Endothelial cell of umbilical vein (primary cell): ENCODE data around the gene PLLP. TPM values are rescaled to one million over a fixed set of nuclear protein-coding genes. Genes with fewer than 3 reads are reported as not detected.

Experiments used
- BruUV-seq: library from RNA; stranded (reverse); fragments of 400-500 nt; replicated peaks from 2 replicates; lab custom pipeline; 2021; lab: Mats Ljungman, UMichigan
- CTCF ChIA-PET: fragments of 300-600, 350-600 bp; sonication (Branson Sonifier 250); formaldehyde crosslinking; loops from one replicate; lab custom pipeline; 2021; ENCODE audit warnings: antibody characterized with exemption, inconsistent platforms; lab: Charles Lee
- POLR2A ChIA-PET: fragments of 300-600, 350-600 bp; sonication (Branson Sonifier 250); formaldehyde crosslinking; loops from one replicate; lab custom pipeline; 2021; ENCODE audit warnings: antibody characterized with exemption, inconsistent platforms; lab: Charles Lee
- DNase-seq: peaks from one replicate; pipeline ENCODE4 v3.0.0-alpha.2; 2011; ENCODE audit warnings: low read depth, low spot score
- FAIRE-seq: peaks from 2 replicates; lab custom pipeline; 2011; peaks lifted over from hg19 to GRCh38; lab: Jason Lieb, UNC
- H2AFZ ChIP-seq: 2 replicates; pipeline ENCODE4 v1.6.0; 2012; ENCODE audit warnings: low read depth, low read length, control low read depth, inconsistent platforms
- H3K27ac ChIP-seq: 2 replicates; pipeline ENCODE4 v1.5.1; 2011; ENCODE audit warnings: low read depth, mild to moderate bottlenecking, control low read depth, low read length, moderate library complexity; ENCODE audit not compliant: insufficient read depth
- H3K27me3 ChIP-seq, 2 experiments: 2 replicates each; pipeline versions ENCODE4 v1.6.0 to v1.6.1; 2011; ENCODE audit warnings: low read length in 2 of 2, mixed read lengths in 1 of 2; ENCODE audit not compliant: control insufficient read depth in 2 of 2, insufficient read depth in 2 of 2
- H3K36me3 ChIP-seq, 2 experiments: 2 replicates in 1 of 2; 3 replicates in 1 of 2; pipeline ENCODE4 v1.5.1; 2011; ENCODE audit warnings: low read length in 2 of 2, mild to moderate bottlenecking in 1 of 2, moderate library complexity in 1 of 2; ENCODE audit not compliant: control insufficient read depth in 2 of 2, insufficient read depth in 2 of 2; ENCODE audit errors: extremely low read depth in 1 of 2
- H3K4me1 ChIP-seq: 3 replicates; pipeline ENCODE4 v1.5.1; 2011; ENCODE audit warnings: mild to moderate bottlenecking, low read length; ENCODE audit not compliant: control insufficient read depth, insufficient read depth; ENCODE audit errors: extremely low read depth
- H3K4me2 ChIP-seq: 2 replicates; pipeline ENCODE4 v1.6.1; 2011; ENCODE audit warnings: low read length, control low read depth, mixed read lengths; ENCODE audit not compliant: insufficient read depth
- H3K4me3 ChIP-seq, 3 experiments: fragments of 200-600 bp in 1 of 3; sonication (generic), shearing (Covaris generic) in 1 of 3; replicated peaks in 1 of 3; 2 replicates each; pipeline ENCODE4 v1.5.1; 2011 to 2016; ENCODE audit warnings: control low read depth in 3 of 3, low read length in 3 of 3, mild to moderate bottlenecking in 2 of 3, inconsistent platforms in 1 of 3, low read depth in 1 of 3, moderate library complexity in 1 of 3; ENCODE audit not compliant: insufficient read depth in 1 of 3
- H3K79me2 ChIP-seq: 2 replicates; pipeline ENCODE4 v1.6.0; 2012; ENCODE audit warnings: low read length, inconsistent platforms; ENCODE audit not compliant: control insufficient read depth, insufficient read depth
- H3K9ac ChIP-seq: replicated peaks from 2 replicates; pipeline ENCODE3; 2011; ENCODE audit warnings: low read length, control low read depth; ENCODE audit not compliant: insufficient read depth; ENCODE audit errors: extremely low read depth
- H3K9me1 ChIP-seq: replicated peaks from 3 replicates; pipeline ENCODE4 v1.6.0; 2011; ENCODE audit warnings: mild to moderate bottlenecking, low read length; ENCODE audit not compliant: control insufficient read depth, insufficient read depth; ENCODE audit errors: extremely low read depth
- H3K9me3 ChIP-seq: replicated peaks from 2 replicates; pipeline ENCODE4 v1.5.1; 2012; ENCODE audit warnings: low read length, inconsistent platforms; ENCODE audit not compliant: control insufficient read depth, insufficient read depth
- H4K20me1 ChIP-seq: replicated peaks from 2 replicates; pipeline ENCODE3; 2011; ENCODE audit warnings: mild to moderate bottlenecking, low read length; ENCODE audit not compliant: control insufficient read depth, insufficient read depth; ENCODE audit errors: extremely low read depth
- CTCF ChIP-seq, 2 donors: IDR thresholded peaks; 1 replicate in 1 of 2; 2 replicates in 1 of 2; pipeline ENCODE4 v1.5.1; 2011; ENCODE audit warnings: low read length in 2 of 2, mild to moderate bottlenecking in 2 of 2, moderate library complexity in 2 of 2, control low read depth in 1 of 2, inconsistent platforms in 1 of 2, low read depth in 1 of 2; ENCODE audit not compliant: insufficient read depth in 1 of 2; ENCODE audit errors: extremely low read depth in 1 of 2
- GATA2 ChIP-seq: IDR thresholded peaks from 2 replicates; pipeline ENCODE4 v1.7.0; 2011; ENCODE audit warnings: low read depth, mild to moderate bottlenecking, moderate library complexity, mixed read lengths, low read length; ENCODE audit not compliant: insufficient read length, insufficient read depth
- POLR2A ChIP-seq: IDR thresholded peaks from 2 replicates; pipeline ENCODE4 v1.6.1; 2012; ENCODE audit warnings: low read depth, mild to moderate bottlenecking, control low read depth, low read length
- POLR2AphosphoS5 ChIP-seq: IDR thresholded peaks from 2 replicates; pipeline ENCODE4 v1.6.1; 2012; ENCODE audit warnings: low read depth, mild to moderate bottlenecking, control low read depth, low read length, moderate library complexity; ENCODE audit not compliant: insufficient read depth
- dilution Hi-C: fragments of 300-500 bp; cut with MboI; formaldehyde crosslinking; loops from one replicate; pipeline ENCODE4 v1.15.0; 2019; ENCODE audit warnings: low sequenced_read_pairs; ENCODE audit not compliant: extremely low pct_ligation_motif_present
- intact Hi-C: fragments of 100-400 bp; cut with micrococcal nuclease; formaldehyde crosslinking; loops from one replicate; pipeline ENCODE4 v1.10.0; 2022
- polyA plus RNA-seq, 4 experiments: library from polyadenylated mRNA; depleted of rRNA in 3 of 4; stranded (reverse) in 3 of 4; unstranded in 1 of 4; fragments of >200 nt; gene quantifications; 2 replicates each; pipeline versions ENCODE4 v1.2.1 to v1.2.3, GENCODE V29; 2011 to 2012; ENCODE audit warnings: missing spikeins in 1 of 4
- total RNA-seq: library from RNA; stranded (reverse); gene quantifications from 2 replicates; pipeline ENCODE4 v1.2.3, GENCODE V29; 2021

The PLLP gene
- total and polyA plus RNA-seq, 2 donors (not counting 3 experiments of a cell fraction or from before 2014, with no cell fraction given) = 4.4 to 14.4 TPM

- ChIA-PET POLR2A (interaction anchor here (1.0 kb wide), 2 partner anchors 54 to 117 kb away, joined by 4 read pairs; partner anchors contain the start of gene ARL2BP), CTCF (interaction anchor here (0.7 to 15.9 kb wide), 31 partner anchors 9 to 334 kb away, joined by 3 to 507 read pairs (median 5); partner anchors contain the start of genes ARL2BP, CIAPIN1, COQ9 and CPNE2)
- dilution Hi-C loops = loop anchor here (25.0 kb wide), 1 partner anchor 112 kb away; the partner anchor contains the start of gene CCL17
- Histone ChIP-seq H3K4me2 (peak overlapping the region; percentile 57), H3K4me1 (peaks cover 17% of the 10 kb centered on the region), H3K9me1 (no peaks in the 10 kb centered on the region), H3K9ac (peak overlapping the region; percentile 69), H3K4me3 (peak overlapping the region; percentile 23 to 60 (median 31)), H2AFZ (peak overlapping the region; percentile 85), H3K9me3 (no peaks in the 10 kb centered on the region), H4K20me1 (no peaks in the 10 kb centered on the region), H3K79me2 (no peaks in the 10 kb centered on the region), H3K27ac (peak overlapping the region; percentile 35), H3K36me3 (no peaks in the 10 kb centered on the region), H3K27me3 (no peaks in the 10 kb centered on the region)
- DNase-seq (peak; percentile 95), FAIRE-seq (no peak)
- no TSS peak for BruUV-seq
- TF ChIP-seq GATA2 (peak; percentile 15), CTCF (IDR thresholded peaks at IDR 0.05; ENCODE audit: extremely low read depth in 1 of 2, insufficient read depth in 1 of 2, low read depth in 1 of 2, low read length in 2 of 2) (peak in 1 of 2 donors; percentile 7), POLR2A (peak; percentile 43), POLR2AphosphoS5 (no peak)
- intact Hi-C loops = loop anchor here (1.0 kb wide), 12 partner anchors 16 to 219 kb away; partner anchors contain the start of genes ARL2BP, CIAPIN1, COQ9 and PSME3IP1
These were observed 15.4 kb upstream of the PLLP start for GRCh38 chr16:57299719-57300386.
